Body of pancreas (tissue), 4 donors: ENCODE results near the gene IDI2.

Experiments
- POLR2A ChIP-seq, 3 donors: fragments of 450-650 bp; IDR thresholded peaks; one replicate each; pipeline ENCODE4 v1.6.1; 2016; ENCODE audit warnings: antibody characterized with exemption in 3 of 3, mild to moderate bottlenecking in 2 of 3
- TF ChIP-seq, protein P1 (sequence below), 7 experiments: fragments of 450-650 bp in 4 of 7; fragments of 200-600 bp in 3 of 7; sonication (generic) in 3 of 7; IDR thresholded peaks; one replicate each; pipeline ENCODE4 v1.5.1; 2016 to 2019; ENCODE audit warnings: antibody characterized with exemption in 7 of 7

DNA sequence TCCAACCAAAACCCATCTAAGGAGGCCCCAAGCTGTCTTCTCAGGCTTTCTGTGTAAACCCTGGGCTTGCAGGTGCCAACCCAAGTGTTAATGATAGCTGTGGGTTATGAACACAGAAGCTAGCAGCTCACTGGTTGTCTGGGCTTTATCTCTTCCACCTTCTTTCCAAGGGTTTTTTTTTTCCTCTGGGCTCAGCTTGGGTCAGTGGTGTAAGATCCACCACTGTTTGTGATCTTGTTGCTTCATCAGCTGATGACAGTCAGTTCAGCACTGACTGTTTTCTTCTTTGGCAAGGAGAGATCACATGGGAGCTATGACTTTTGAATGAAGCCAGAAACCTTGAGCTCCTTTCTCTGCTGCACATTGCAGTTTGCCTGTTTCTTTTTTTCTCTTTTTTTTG is 32.8 kb downstream of the IDI2 start:
- TF ChIP-seq, protein P1, sequence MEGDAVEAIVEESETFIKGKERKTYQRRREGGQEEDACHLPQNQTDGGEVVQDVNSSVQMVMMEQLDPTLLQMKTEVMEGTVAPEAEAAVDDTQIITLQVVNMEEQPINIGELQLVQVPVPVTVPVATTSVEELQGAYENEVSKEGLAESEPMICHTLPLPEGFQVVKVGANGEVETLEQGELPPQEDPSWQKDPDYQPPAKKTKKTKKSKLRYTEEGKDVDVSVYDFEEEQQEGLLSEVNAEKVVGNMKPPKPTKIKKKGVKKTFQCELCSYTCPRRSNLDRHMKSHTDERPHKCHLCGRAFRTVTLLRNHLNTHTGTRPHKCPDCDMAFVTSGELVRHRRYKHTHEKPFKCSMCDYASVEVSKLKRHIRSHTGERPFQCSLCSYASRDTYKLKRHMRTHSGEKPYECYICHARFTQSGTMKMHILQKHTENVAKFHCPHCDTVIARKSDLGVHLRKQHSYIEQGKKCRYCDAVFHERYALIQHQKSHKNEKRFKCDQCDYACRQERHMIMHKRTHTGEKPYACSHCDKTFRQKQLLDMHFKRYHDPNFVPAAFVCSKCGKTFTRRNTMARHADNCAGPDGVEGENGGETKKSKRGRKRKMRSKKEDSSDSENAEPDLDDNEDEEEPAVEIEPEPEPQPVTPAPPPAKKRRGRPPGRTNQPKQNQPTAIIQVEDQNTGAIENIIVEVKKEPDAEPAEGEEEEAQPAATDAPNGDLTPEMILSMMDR (IDR thresholded peaks at IDR 0.05): no peak
- TF ChIP-seq POLR2A (IDR thresholded peaks at IDR 0.05): no peak
